ENCODE measurements around the gene LHFPL3. TPM values are rescaled to one million over a fixed set of nuclear protein-coding genes. Genes with fewer than 3 reads are reported as not detected.

Gene LHFPL3
- total RNA-seq, 1 experiment from 2014 or later, result not detected

DNA sequence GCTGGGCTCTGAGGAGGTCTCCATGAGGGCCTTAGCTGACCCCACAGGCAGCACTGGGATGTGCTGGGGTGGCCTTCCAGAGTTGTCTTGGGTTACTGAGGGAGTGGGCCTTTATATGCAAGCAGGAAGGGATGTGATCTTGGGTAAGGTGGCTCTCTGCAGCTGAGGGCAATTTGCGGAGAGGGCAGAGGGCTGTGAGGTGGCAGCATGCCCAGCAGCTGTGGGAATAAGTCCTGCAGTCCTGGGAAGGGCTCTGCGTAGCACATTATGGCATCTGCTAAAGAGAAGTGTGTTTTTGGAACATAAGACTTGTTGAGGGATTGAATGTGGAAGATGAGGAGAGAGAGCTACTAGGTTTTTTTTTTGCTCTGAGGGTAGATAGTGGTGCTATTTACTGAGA is 586.0 kb downstream of the LHFPL3 start:
- ChIA-PET CTCF (no interaction called here), POLR2A (ENCODE audit: unreplicated experiment) (no interaction called here)
- TF ChIP-seq, protein P1, sequence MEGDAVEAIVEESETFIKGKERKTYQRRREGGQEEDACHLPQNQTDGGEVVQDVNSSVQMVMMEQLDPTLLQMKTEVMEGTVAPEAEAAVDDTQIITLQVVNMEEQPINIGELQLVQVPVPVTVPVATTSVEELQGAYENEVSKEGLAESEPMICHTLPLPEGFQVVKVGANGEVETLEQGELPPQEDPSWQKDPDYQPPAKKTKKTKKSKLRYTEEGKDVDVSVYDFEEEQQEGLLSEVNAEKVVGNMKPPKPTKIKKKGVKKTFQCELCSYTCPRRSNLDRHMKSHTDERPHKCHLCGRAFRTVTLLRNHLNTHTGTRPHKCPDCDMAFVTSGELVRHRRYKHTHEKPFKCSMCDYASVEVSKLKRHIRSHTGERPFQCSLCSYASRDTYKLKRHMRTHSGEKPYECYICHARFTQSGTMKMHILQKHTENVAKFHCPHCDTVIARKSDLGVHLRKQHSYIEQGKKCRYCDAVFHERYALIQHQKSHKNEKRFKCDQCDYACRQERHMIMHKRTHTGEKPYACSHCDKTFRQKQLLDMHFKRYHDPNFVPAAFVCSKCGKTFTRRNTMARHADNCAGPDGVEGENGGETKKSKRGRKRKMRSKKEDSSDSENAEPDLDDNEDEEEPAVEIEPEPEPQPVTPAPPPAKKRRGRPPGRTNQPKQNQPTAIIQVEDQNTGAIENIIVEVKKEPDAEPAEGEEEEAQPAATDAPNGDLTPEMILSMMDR (conservative IDR thresholded peaks at IDR 0.05), result no peak
- TF ChIP-seq EZH2 (IDR thresholded peaks at IDR 0.05; ENCODE audit: low read depth), result no peak
- Histone ChIP-seq H3K36me3 (ENCODE audit: low read depth) (no peaks in the 10 kb centered on the region), H3K9me2 (ENCODE audit: insufficient read depth) (no peaks in the 10 kb centered on the region), H3K4me1 (replicated peaks; ENCODE audit: insufficient read depth) (no peaks in the 10 kb centered on the region), H3K79me2 (ENCODE audit: low read depth) (no peaks in the 10 kb centered on the region), H3K27ac (no peak overlapping the region), H3K27me3 (ENCODE audit: insufficient read depth, low read depth) (peaks cover 10% of the 10 kb centered on the region), H3F3A (ENCODE audit: insufficient read depth, low read depth) (no peaks in the 10 kb centered on the region), H3K9me3 (ENCODE audit: insufficient read depth, low read depth) (no peaks in the 10 kb centered on the region), H3K4me2 (no peak overlapping the region), H2AFZ (no peak overlapping the region), H3K4me3 (no peak overlapping the region), H4K20me1 (ENCODE audit: insufficient read depth) (no peaks in the 10 kb centered on the region)
- no peak for DNase-seq
- BruUV-seq (replicated peaks), result no TSS peak
- intact Hi-C loops (cut with micrococcal nuclease; ENCODE audit: unreplicated experiment), result loop anchor here (10.0 kb wide), 1 partner anchor 1390 kb away; no protein-coding TSS in a partner anchor

DNA sequence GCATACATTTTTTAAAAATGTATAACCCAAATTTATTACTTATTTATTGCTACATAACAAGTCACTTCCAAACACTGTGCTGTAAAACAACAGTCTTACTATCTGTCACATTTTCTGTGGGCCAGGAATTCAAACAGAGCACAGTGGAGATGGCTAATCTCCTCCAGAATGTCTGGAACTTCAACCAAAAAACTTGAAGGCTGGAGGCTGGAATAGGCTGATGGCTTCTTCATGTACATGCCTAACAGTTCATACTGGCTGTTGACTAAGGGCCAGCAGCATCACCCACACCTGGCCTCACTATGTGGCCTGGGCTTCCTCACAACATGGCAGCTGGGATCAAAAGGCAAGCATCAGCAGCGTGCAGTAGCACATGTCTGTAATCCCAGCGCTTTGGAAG is 593.2 kb downstream of the LHFPL3 start:
- no peaks in the 10 kb centered on the region for H4K20me1 ChIP-seq (ENCODE audit: insufficient read depth)
- TF ChIP-seq, protein P1 (conservative IDR thresholded peaks at IDR 0.05), result no peak
- TF ChIP-seq EZH2 (IDR thresholded peaks at IDR 0.05; ENCODE audit: low read depth), result no peak
- H2AFZ ChIP-seq, result no peak overlapping the region
- H3K9me2 ChIP-seq (ENCODE audit: insufficient read depth), result no peaks in the 10 kb centered on the region
- H3K36me3 ChIP-seq (ENCODE audit: low read depth), result no peaks in the 10 kb centered on the region
- CTCF ChIA-PET, result no interaction called here
- intact Hi-C loops (cut with micrococcal nuclease; ENCODE audit: unreplicated experiment), result loop anchor here (10.0 kb wide), 1 partner anchor 1233 kb away; no protein-coding TSS in a partner anchor
- H3F3A ChIP-seq (ENCODE audit: insufficient read depth, low read depth), result no peaks in the 10 kb centered on the region
- POLR2A ChIA-PET (ENCODE audit: unreplicated experiment), result no interaction called here
- no peaks in the 10 kb centered on the region for H3K4me1 ChIP-seq (replicated peaks; ENCODE audit: insufficient read depth)
- no peak overlapping the region for H3K4me2 ChIP-seq
- no peak overlapping the region for H3K4me3 ChIP-seq
- no peaks in the 10 kb centered on the region for H3K9me3 ChIP-seq (ENCODE audit: insufficient read depth, low read depth)
- DNase-seq, result no peak
- H3K27me3 ChIP-seq (ENCODE audit: insufficient read depth, low read depth), result no peaks in the 10 kb centered on the region
- H3K79me2 ChIP-seq (ENCODE audit: low read depth), result no peaks in the 10 kb centered on the region
- BruUV-seq (replicated peaks), result no TSS peak
- H3K27ac ChIP-seq, result no peak overlapping the region

DNA sequence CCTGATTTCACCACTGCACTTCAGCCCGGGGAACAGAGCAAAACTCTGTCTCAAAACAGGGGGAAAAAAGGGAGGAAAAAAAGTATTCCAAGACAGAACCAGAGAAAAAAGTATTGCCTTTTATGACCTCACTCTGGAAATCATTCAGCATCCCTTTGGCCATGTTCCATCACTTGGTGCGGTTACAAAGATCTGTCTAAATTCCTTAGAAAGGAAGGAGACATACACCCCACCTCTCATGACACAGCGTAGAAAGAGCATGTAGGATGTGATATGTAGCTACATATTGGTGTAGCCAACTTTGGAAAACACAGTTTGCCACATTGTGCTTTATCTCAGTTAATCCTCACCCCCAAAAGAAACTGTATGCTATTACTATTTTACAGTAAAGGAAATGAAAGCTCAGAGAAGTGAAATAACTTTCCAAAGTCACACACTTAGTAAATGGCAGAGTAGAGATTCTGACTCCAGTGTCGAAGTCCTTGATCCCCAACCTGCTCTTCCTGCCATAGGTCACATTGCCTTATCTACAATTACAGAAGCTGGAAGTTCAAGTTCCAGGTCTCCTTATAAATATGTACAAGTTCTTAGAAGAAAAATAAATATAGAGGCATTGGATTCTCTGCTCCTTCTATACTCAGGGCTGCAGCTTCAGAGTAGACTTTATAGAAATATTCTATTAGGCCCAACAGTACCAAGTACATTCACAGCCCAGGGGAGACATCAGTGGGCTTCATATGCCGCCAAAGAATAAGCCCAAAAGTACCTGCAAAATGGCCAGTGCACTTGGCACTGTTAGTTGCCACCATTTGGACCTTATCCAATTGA is 594.0 kb downstream of the LHFPL3 start:
- TF ChIP-seq, protein P1 (conservative IDR thresholded peaks at IDR 0.05), result no peak
- no peak for TF ChIP-seq EZH2 (IDR thresholded peaks at IDR 0.05; ENCODE audit: low read depth)
- Histone ChIP-seq H3K4me1 (replicated peaks; ENCODE audit: insufficient read depth) (no peaks in the 10 kb centered on the region), H3K4me2 (no peak overlapping the region), H4K20me1 (ENCODE audit: insufficient read depth) (no peaks in the 10 kb centered on the region), H3F3A (ENCODE audit: insufficient read depth, low read depth) (no peaks in the 10 kb centered on the region), H3K4me3 (no peak overlapping the region), H3K27ac (no peak overlapping the region), H3K9me3 (ENCODE audit: insufficient read depth, low read depth) (no peaks in the 10 kb centered on the region), H2AFZ (no peak overlapping the region), H3K9me2 (ENCODE audit: insufficient read depth) (no peaks in the 10 kb centered on the region), H3K27me3 (ENCODE audit: insufficient read depth, low read depth) (no peaks in the 10 kb centered on the region), H3K79me2 (ENCODE audit: low read depth) (no peaks in the 10 kb centered on the region), H3K36me3 (ENCODE audit: low read depth) (no peaks in the 10 kb centered on the region)
- BruUV-seq (replicated peaks), result no TSS peak
- intact Hi-C loops (cut with micrococcal nuclease; ENCODE audit: unreplicated experiment), result loop anchor here (1.0 to 10.0 kb wide), 11 partner anchors 58 to 1232 kb away; no protein-coding TSS in a partner anchor
- ChIA-PET POLR2A (ENCODE audit: unreplicated experiment) (no interaction called here), CTCF (no interaction called here)
- DNase-seq, result no peak
